ENCODE results near the gene TMEM240.
"Not testable (repeated sequence)": the region's sequence is repeated elsewhere in the genome, so short reads cannot be mapped to it uniquely, and the experiment has no call there.

- TF ChIP-seq CTCF (conservative IDR thresholded peaks at IDR 0.05; ENCODE audit: low read depth in 2 of 2); EZH2phosphoT487 (IDR thresholded peaks at IDR 0.05; ENCODE audit: unreplicated experiment); EZH2 (IDR thresholded peaks at IDR 0.05; ENCODE audit: low read depth, unreplicated experiment); POLR2AphosphoS5 (IDR thresholded peaks at IDR 0.05; ENCODE audit: low read depth); CREB1 (CRISPR knock-in tag; IDR thresholded peaks at IDR 0.05; ENCODE audit: low read depth); ZNF114 (CRISPR knock-in tag; IDR thresholded peaks at IDR 0.05); ZNF331 (CRISPR knock-in tag; IDR thresholded peaks at IDR 0.05; ENCODE audit: low read depth); STAT1 (IDR thresholded peaks at IDR 0.05; ENCODE audit: unreplicated experiment); JUNB (IDR thresholded peaks at IDR 0.05; ENCODE audit: unreplicated experiment); ZNF462 (CRISPR knock-in tag; IDR thresholded peaks at IDR 0.05); ETS1 (IDR thresholded peaks at IDR 0.05); NANOG (IDR thresholded peaks at IDR 0.05; ENCODE audit: borderline replicate concordance): not testable (repeated sequence)
- TF ChIP-seq, protein P1, sequence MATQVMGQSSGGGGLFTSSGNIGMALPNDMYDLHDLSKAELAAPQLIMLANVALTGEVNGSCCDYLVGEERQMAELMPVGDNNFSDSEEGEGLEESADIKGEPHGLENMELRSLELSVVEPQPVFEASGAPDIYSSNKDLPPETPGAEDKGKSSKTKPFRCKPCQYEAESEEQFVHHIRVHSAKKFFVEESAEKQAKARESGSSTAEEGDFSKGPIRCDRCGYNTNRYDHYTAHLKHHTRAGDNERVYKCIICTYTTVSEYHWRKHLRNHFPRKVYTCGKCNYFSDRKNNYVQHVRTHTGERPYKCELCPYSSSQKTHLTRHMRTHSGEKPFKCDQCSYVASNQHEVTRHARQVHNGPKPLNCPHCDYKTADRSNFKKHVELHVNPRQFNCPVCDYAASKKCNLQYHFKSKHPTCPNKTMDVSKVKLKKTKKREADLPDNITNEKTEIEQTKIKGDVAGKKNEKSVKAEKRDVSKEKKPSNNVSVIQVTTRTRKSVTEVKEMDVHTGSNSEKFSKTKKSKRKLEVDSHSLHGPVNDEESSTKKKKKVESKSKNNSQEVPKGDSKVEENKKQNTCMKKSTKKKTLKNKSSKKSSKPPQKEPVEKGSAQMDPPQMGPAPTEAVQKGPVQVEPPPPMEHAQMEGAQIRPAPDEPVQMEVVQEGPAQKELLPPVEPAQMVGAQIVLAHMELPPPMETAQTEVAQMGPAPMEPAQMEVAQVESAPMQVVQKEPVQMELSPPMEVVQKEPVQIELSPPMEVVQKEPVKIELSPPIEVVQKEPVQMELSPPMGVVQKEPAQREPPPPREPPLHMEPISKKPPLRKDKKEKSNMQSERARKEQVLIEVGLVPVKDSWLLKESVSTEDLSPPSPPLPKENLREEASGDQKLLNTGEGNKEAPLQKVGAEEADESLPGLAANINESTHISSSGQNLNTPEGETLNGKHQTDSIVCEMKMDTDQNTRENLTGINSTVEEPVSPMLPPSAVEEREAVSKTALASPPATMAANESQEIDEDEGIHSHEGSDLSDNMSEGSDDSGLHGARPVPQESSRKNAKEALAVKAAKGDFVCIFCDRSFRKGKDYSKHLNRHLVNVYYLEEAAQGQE (IDR thresholded peaks at IDR 0.05; ENCODE audit: unreplicated experiment), result not testable (repeated sequence)
Measured at GRCh38 chr1:1557688-1558087, 17.3 kb upstream of the TMEM240 start.
